WI38 (cell line): ENCODE measurements around the gene AGFG1.

Source experiments
- H3K4me3 ChIP-seq: 2 replicates; pipeline ENCODE4 v1.5.1; 2011; ENCODE audit warnings: low read depth, mild to moderate bottlenecking, control low read depth, low read length
- TF ChIP-seq, protein P1 (sequence below): IDR thresholded peaks from 2 replicates; pipeline ENCODE4 v1.5.1; 2012; ENCODE audit warnings: low read depth, mild to moderate bottlenecking, control low read depth, low read length

Gene AGFG1

DNA sequence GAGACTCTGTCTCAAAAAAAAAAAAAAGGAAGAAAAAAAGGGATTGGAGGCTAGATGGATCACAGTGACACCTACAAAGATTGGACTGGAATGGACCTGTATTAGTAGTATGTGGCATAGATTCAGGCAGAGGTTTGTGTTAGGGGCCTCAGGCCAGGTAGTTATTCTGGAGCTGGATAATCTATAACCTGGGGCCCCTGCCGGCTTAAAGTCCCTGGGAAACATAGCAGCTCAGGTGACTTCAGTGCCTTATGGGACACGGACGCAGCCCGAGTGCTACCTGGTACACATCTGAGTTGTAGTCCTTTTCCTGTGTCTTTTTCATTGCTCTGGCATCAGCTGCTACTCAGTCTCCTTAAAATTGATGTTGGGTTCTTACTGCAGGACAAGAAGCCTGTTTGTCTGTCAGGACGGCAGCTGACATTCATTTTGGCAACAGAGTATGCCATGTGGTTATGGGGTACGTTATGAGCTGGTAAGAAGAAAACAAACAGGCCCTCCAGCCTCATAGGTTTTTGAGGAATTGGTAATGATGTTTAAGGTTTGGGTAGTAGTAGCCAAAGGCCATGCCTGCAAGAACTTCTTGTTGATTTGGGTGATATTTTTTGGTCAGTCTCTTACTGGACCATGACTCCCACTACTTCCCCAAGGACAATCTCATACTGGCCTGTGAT lies 27.8 kb downstream of the AGFG1 start:
- H3K4me3 ChIP-seq, result no peak overlapping the region
- TF ChIP-seq, protein P1, sequence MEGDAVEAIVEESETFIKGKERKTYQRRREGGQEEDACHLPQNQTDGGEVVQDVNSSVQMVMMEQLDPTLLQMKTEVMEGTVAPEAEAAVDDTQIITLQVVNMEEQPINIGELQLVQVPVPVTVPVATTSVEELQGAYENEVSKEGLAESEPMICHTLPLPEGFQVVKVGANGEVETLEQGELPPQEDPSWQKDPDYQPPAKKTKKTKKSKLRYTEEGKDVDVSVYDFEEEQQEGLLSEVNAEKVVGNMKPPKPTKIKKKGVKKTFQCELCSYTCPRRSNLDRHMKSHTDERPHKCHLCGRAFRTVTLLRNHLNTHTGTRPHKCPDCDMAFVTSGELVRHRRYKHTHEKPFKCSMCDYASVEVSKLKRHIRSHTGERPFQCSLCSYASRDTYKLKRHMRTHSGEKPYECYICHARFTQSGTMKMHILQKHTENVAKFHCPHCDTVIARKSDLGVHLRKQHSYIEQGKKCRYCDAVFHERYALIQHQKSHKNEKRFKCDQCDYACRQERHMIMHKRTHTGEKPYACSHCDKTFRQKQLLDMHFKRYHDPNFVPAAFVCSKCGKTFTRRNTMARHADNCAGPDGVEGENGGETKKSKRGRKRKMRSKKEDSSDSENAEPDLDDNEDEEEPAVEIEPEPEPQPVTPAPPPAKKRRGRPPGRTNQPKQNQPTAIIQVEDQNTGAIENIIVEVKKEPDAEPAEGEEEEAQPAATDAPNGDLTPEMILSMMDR, result no peak

DNA sequence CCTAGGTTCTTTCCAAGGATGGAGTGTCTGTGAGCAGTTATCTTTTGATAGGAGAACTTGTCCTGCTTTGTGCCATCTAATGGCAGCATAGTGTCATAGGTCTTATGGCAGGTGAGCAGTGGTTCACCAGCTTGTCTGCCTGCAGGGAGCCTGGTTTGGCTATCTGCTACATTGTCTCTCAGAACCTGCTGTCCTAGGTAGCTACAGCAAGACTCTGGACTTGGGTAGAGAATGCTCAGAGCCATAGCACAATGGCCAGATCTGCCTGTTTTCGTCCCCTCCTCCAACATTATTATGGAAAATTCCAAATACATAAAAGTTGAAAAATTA lies 28.3 kb downstream of the AGFG1 start:
- no peak overlapping the region for H3K4me3 ChIP-seq
- TF ChIP-seq, protein P1, result no peak

DNA sequence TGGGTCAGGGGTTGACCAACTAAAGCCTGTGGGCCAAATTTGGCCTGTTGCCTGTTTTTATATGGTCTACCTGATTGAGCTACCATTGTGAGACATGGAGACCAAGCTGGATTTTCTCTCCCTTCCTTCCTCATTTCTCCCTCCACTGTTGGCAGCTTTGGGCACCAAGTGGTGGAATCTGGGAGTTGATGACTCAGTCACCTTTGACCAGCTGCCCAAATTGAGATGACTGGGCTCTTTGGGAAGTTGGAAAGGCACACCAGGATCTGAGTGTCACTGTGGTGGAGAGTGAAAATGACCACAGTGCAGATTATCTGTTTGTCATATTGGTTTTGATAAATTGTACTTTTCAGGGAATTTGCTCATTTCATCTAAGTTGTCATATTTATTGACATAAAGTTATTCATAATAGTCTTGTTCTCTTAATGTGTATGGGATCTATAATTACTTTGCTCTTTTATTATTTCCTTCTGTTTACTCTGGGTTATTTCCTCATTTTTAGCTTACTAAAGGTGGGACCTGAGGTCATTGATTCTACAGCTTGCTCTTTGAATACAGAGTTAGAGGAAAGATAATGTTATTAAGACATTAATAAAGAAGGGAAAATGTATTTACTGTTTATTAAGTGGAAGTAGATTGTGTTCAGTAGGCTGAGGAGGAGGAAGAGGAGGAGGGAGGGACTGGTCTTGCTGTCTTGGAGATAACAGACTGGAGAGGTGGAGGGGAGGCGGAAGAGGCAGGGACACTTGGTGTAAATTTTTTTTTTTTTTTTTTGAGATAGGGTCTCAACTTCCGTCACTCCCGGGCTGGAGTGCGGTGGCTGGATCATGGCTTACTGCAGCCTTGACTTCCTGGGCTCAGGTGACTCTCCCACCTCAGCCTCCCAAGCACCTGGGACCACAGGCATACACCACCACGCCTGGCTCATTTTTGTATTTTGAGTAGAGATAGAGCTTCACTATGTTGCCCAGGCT lies 31.8 kb downstream of the AGFG1 start:
- H3K4me3 ChIP-seq, result no peak overlapping the region
- TF ChIP-seq, protein P1, result no peak

DNA sequence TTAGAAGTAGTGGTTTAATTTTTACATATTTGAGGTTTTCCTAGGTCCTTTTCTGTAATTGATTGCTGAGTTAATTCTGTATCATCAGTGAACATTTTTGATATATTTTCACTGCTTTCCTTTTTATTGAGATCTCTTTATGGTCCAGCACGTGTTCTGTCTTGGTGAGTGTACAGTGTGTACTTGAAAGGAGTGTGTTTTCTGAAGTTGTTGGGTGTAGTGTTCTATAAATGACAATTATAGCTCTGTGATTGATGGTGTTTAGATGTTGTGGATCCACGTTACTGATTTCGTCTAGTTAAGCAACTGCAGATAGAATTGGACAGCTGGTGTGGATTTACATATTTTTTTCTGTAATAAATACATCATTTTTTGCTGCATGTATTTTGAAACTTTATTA lies 32.7 kb downstream of the AGFG1 start:
- TF ChIP-seq, protein P1, result no peak

DNA sequence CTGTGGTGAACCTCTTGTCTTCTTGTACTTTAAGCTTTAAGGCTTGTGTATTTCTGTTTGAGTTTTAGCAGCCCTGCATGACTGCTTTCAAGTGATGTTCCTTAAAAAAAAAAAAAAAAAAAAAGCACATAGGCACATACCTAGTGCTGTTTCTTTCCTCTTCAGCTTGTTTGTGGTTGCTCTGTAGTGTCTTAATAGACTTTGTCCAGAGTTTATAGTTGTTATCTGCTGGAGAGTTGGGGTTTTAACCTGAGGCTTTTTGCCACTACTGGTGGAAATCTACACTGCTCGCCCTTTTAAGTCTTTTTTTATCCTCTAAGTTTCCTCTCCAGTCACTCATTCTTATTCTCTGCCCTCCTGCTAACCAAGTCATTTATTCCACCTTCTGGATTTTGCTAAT lies 34.5 kb downstream of the AGFG1 start:
- TF ChIP-seq, protein P1, result no peak
- H3K4me3 ChIP-seq, result no peak overlapping the region

More for the DNA sequence above, 32.7 kb downstream of the AGFG1 start:
- H3K4me3 ChIP-seq, result no peak overlapping the region

DNA sequence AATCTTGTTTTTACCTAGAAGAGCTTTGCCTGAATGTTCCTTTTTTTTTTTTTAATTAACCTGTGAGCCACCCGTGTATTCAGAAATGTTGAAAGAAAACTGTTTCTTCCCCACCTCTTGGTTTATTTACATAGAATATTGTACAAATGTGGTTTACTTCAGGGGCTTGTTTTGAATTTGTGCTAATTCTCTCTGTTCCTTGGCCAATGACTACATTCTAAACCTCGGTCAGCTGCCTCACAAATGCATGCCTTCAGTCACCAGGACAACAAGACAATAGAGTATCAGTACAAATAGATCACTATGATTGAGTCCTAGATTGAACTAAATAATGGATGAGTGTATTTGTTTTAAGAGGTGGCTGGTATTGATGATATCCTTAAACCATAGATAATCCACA lies 36.0 kb downstream of the AGFG1 start:
- TF ChIP-seq, protein P1, result no peak
- no peak overlapping the region for H3K4me3 ChIP-seq

DNA sequence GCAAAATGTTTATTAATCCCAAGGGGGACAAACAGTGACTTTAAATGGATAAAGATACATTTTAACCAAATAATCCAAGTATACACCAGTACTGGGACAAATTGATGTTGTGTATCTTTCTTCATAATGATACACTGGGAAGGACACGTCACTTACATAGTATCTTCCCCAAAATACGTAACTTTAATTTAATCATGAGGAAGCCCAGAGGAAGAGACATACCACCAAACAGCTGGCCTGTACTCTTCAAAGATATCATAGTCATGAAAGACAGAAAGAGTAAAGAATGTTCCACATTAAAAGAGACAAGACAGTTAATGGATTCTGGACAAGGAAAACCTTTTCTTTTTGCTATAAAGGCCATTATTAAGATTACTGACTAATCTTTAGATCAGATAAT lies 37.1 kb downstream of the AGFG1 start:
- TF ChIP-seq, protein P1, result no peak
- H3K4me3 ChIP-seq, result no peak overlapping the region
